ENCODE data around the gene RPS10.
"Not testable (repeated sequence)": the region's sequence is repeated elsewhere in the genome, so short reads cannot be mapped to it uniquely, and the experiment has no call there.

RPS10 gene

GRCh38 chr6:34414999-34415858 lies 10.6 kb downstream of the RPS10 start:
- no peak overlapping the region for H3K27ac ChIP-seq
- TF ChIP-seq CTCF (conservative IDR thresholded peaks at IDR 0.05) (peak; percentile 84), ZFX (IDR thresholded peaks at IDR 0.05) (no peak)

GRCh38 chr6:34412643-34413214 lies 13.1 kb downstream of the RPS10 start:
- no peak for TF ChIP-seq ZFX (IDR thresholded peaks at IDR 0.05)
- no peak for TF ChIP-seq CTCF (conservative IDR thresholded peaks at IDR 0.05)
- H3K27ac ChIP-seq: no peak overlapping the region

GRCh38 chr6:34412016-34412415 lies 13.9 kb downstream of the RPS10 start:
- TF ChIP-seq ZFX (IDR thresholded peaks at IDR 0.05) (no peak), CTCF (conservative IDR thresholded peaks at IDR 0.05) (no peak)
- no peak overlapping the region for H3K27ac ChIP-seq

- not testable (repeated sequence) for H3K27ac ChIP-seq
Measured at GRCh38 chr6:34407915-34408314, 18.0 kb downstream of the RPS10 start.

- no peak for TF ChIP-seq CTCF (conservative IDR thresholded peaks at IDR 0.05)
- TF ChIP-seq ZFX (IDR thresholded peaks at IDR 0.05): no peak
- no peak overlapping the region for H3K27ac ChIP-seq
Measured at GRCh38 chr6:34396518-34396917, 29.4 kb downstream of the RPS10 start.

GRCh38 chr6:34393966-34394305 lies 31.9 kb downstream of the RPS10 start:
- TF ChIP-seq ZFX (IDR thresholded peaks at IDR 0.05) (no peak), CTCF (conservative IDR thresholded peaks at IDR 0.05) (no peak)
- peak overlapping the region; percentile 18; the same call in 1 of the 2 replicates for H3K27ac ChIP-seq

- peak overlapping the region; percentile 95 for H3K27ac ChIP-seq
- TF ChIP-seq ZFX (IDR thresholded peaks at IDR 0.05): no peak
- TF ChIP-seq CTCF (conservative IDR thresholded peaks at IDR 0.05): no peak
Measured at GRCh38 chr6:34393191-34393965, 32.5 kb downstream of the RPS10 start.

Data from C4-2B (cell line).